Retinal pigment epithelial cell (primary cell): Measurements from ENCODE around the gene AP3B1.
"Not testable (repeated sequence)": the region's sequence is repeated elsewhere in the genome, so short reads cannot be mapped to it uniquely, and the experiment has no call there.

ENCODE experiments used
- DNase-seq: peaks from one replicate; pipeline ENCODE4 v3.0.0-alpha.2; 2010; ENCODE audit warnings: low read depth
- H3K4me3 ChIP-seq: 2 replicates; pipeline ENCODE4 v1.5.1; 2011; ENCODE audit warnings: mild to moderate bottlenecking, low read length, control low read depth, moderate library complexity
- CTCF ChIP-seq: conservative IDR thresholded peaks from 2 replicates; pipeline ENCODE4 v1.5.1; 2011; ENCODE audit warnings: low read depth, low read length, control low read depth, inconsistent platforms

AP3B1 gene

GRCh38 chr5:78062645-78063044 is 231.9 kb downstream of the AP3B1 start:
- no peak overlapping the region for H3K4me3 ChIP-seq
- no peak for TF ChIP-seq CTCF

GRCh38 chr5:78060421-78060820 is 234.1 kb downstream of the AP3B1 start:
- TF ChIP-seq CTCF, result no peak
- peak; percentile 17 for DNase-seq
- no peak overlapping the region for H3K4me3 ChIP-seq

More at GRCh38 chr5:78062645-78063044, 231.9 kb downstream of the AP3B1 start:
- DNase-seq, result no peak

GRCh38 chr5:78058625-78059024 is 235.9 kb downstream of the AP3B1 start:
- no peak for DNase-seq
- H3K4me3 ChIP-seq, result no peak overlapping the region
- no peak for TF ChIP-seq CTCF

- TF ChIP-seq CTCF, result peak; percentile 34
- DNase-seq, result no peak
- H3K4me3 ChIP-seq, result no peak overlapping the region
Measured at GRCh38 chr5:78056901-78057514, 237.5 kb downstream of the AP3B1 start.

- no peak overlapping the region for H3K4me3 ChIP-seq
- DNase-seq, result no peak
- no peak for TF ChIP-seq CTCF
Measured at GRCh38 chr5:78056053-78056452, 238.4 kb downstream of the AP3B1 start.

- DNase-seq, result no peak
- H3K4me3 ChIP-seq, result no peak overlapping the region
- TF ChIP-seq CTCF, result no peak
Measured at GRCh38 chr5:78050888-78051287, 243.6 kb downstream of the AP3B1 start.

- not testable (repeated sequence) for DNase-seq, H3K4me3 ChIP-seq
Measured at GRCh38 chr5:78046823-78047222, 247.7 kb downstream of the AP3B1 start.
